K562 (cell line): Measurements from ENCODE around the gene CNR2. TPM values are rescaled to one million over a fixed set of nuclear protein-coding genes. Genes with fewer than 3 reads are reported as not detected.

Experiments
- ATAC-seq: fragments of 200-7000 bp; cut with Tn5 transposase; 3 replicates; pipeline ENCODE4 v1.9.1; 2020; ENCODE audit warnings: moderate library complexity
- BruUV-seq: library from RNA; stranded (reverse); fragments of 400-500 nt; replicated peaks from 2 replicates; lab custom pipeline; 2021; lab: Mats Ljungman, UMichigan
- CTCF ChIA-PET: fragments of 300-600 bp; formaldehyde crosslinking; extraction: SDS; loops from one replicate; lab custom pipeline; 2021; ENCODE audit warnings: low intra/inter-chr PET ratio; lab: Yijun Ruan, JAX
- POLR2A ChIA-PET: fragments of 300-600, 350-650 bp; sonication (Branson Sonifier 250); formaldehyde crosslinking; extraction: SDS; loops from one replicate; lab custom pipeline; 2021; ENCODE audit warnings: antibody characterized with exemption, inconsistent platforms; lab: Yijun Ruan, JAX
- DNase-seq, 4 experiments: peaks; one replicate each; pipeline versions ENCODE4 v3.0.0 to v3.0.0-alpha.2; 2011 to 2018; ENCODE audit warnings: low spot score in 3 of 4, mixed read lengths in 3 of 4; ENCODE audit errors: extremely low read depth in 1 of 4
- FAIRE-seq: peaks from 2 replicates; lab custom pipeline; 2011; peaks lifted over from hg19 to GRCh38; lab: Jason Lieb, UNC
- H2AFZ ChIP-seq: 2 replicates; pipeline ENCODE4 v1.6.0; 2011; ENCODE audit warnings: low read depth, low read length, control low read depth, inconsistent platforms
- H3K27ac ChIP-seq: fragments of 200-600 bp; 3 replicates; pipeline ENCODE4 v1.8.0; 2011; ENCODE audit warnings: low read depth, mild to moderate bottlenecking, control low read depth, inconsistent platforms, low read length, moderate library complexity, mixed read lengths; ENCODE audit errors: extremely low read depth
- H3K27me3 ChIP-seq, 2 experiments: fragments of 300-600 bp in 1 of 2; 2 replicates in 1 of 2; 3 replicates in 1 of 2; pipeline versions ENCODE4 v1.6.0 to v1.8.0; 2011; ENCODE audit warnings: inconsistent platforms in 2 of 2, low read length in 2 of 2, mild to moderate bottlenecking in 1 of 2, mixed read lengths in 1 of 2, moderate library complexity in 1 of 2; ENCODE audit not compliant: control insufficient read depth in 2 of 2, insufficient read depth in 2 of 2
- H3K36me3 ChIP-seq: fragments of 300-600 bp; 3 replicates; pipeline ENCODE4 v1.8.0; 2011; ENCODE audit warnings: mild to moderate bottlenecking, low read length, inconsistent platforms; ENCODE audit not compliant: control insufficient read depth, insufficient read depth
- H3K4me1 ChIP-seq, 2 experiments: fragments of 200-600 bp in 1 of 2; replicated peaks in 1 of 2; 2 replicates in 1 of 2; 3 replicates in 1 of 2; pipeline versions ENCODE4 v1.5.1 to v1.8.0; 2011; ENCODE audit warnings: inconsistent platforms in 2 of 2, low read length in 2 of 2, mild to moderate bottlenecking in 1 of 2, mixed read lengths in 1 of 2, moderate library complexity in 1 of 2; ENCODE audit not compliant: control insufficient read depth in 2 of 2, insufficient read depth in 2 of 2
- H3K4me2 ChIP-seq: 2 replicates; pipeline ENCODE4 v1.6.1; 2011; ENCODE audit warnings: low read length, control low read depth, inconsistent platforms, mixed read lengths; ENCODE audit not compliant: insufficient read depth
- H3K4me3 ChIP-seq: fragments of 200-600 bp; sonication (generic), shearing (Covaris generic); 2 replicates; pipeline ENCODE4 v1.5.1; 2016; ENCODE audit warnings: control low read depth, inconsistent platforms
- H3K79me2 ChIP-seq: fragments of 200-600 bp; 3 replicates; pipeline ENCODE4 v1.8.0; 2011; ENCODE audit warnings: low read length, inconsistent platforms; ENCODE audit not compliant: control insufficient read depth, insufficient read depth
- H3K9ac ChIP-seq, 2 experiments: 2 replicates each; pipeline versions ENCODE4 v1.6.0 to v1.6.1; 2011; ENCODE audit warnings: low read depth in 2 of 2, low read length in 2 of 2, control low read depth in 1 of 2, inconsistent platforms in 1 of 2, mild to moderate bottlenecking in 1 of 2, mixed read lengths in 1 of 2; ENCODE audit not compliant: insufficient read depth in 1 of 2
- H3K9me1 ChIP-seq: one replicate; pipeline ENCODE4 v1.6.0; 2011; ENCODE audit warnings: inconsistent platforms, mild to moderate bottlenecking, low read length, moderate library complexity; ENCODE audit not compliant: control insufficient read depth, insufficient read depth
- H3K9me3 ChIP-seq: replicated peaks from 2 replicates; pipeline ENCODE4 v1.5.1; 2011; ENCODE audit warnings: low read depth, low read length, inconsistent platforms; ENCODE audit not compliant: control insufficient read depth, insufficient read depth
- H4K20me1 ChIP-seq: replicated peaks from 2 replicates; pipeline ENCODE4 v1.6.1; 2011; ENCODE audit warnings: low read length, inconsistent platforms, mixed read lengths; ENCODE audit not compliant: control insufficient read depth, insufficient read depth
- DPF2 ChIP-seq: fragments of 450-650 bp; IDR thresholded peaks from 2 replicates; pipeline ENCODE4 v1.6.1; 2016
- EZH2 ChIP-seq: IDR thresholded peaks from 2 replicates; pipeline ENCODE4 v1.6.1; 2012; ENCODE audit warnings: low read depth, mild to moderate bottlenecking, inconsistent platforms, low read length, borderline replicate concordance
- NFIC ChIP-seq: fragments of 450-650 bp; IDR thresholded peaks from 2 replicates; pipeline ENCODE4 v1.6.1; 2017; ENCODE audit warnings: mild to moderate bottlenecking, inconsistent platforms
- UBTF ChIP-seq, 2 experiments: IDR thresholded peaks; 2 replicates each; pipeline ENCODE4 v1.6.1; 2012; ENCODE audit warnings: improper control_type of control experiment in 2 of 2, low read depth in 2 of 2, low read length in 2 of 2, borderline replicate concordance in 1 of 2
- ZNF551 ChIP-seq: fragments of 250-450 bp; sonication (Bioruptor Pico); IDR thresholded peaks from 2 replicates; pipeline ENCODE4 v1.5.0; 2021; ENCODE audit warnings: mild to moderate bottlenecking, moderate library complexity
- WGBS: fragments of 100-300 bp; shearing (Covaris generic); methylation state at CpG from one replicate; pipeline ENCODE4 v1.1.6; 2016; ENCODE audit warnings: low coverage, mixed read lengths; ENCODE audit not compliant: insufficient coverage; ENCODE audit errors: missing lambda C conversion rate; 5-methylcytosine and 5-hydroxymethylcytosine counted together
- in situ Hi-C: fragments of 300-500 bp; cut with MboI; formaldehyde crosslinking; loops from 4 replicates; pipeline ENCODE4 v1.15.0; 2018; ENCODE audit warnings: inconsistent platforms, mixed read lengths
- intact Hi-C: fragments of 100-400 bp; cut with micrococcal nuclease; formaldehyde crosslinking; loops from 2 replicates; pipeline ENCODE4 v1.14.2; 2022
- polyA plus RNA-seq, 8 experiments: library from polyadenylated mRNA; depleted of rRNA in 4 of 8; stranded (reverse) in 5 of 8; unstranded in 3 of 8; fragments of >200 nt; fragmentation: Nextera tagmentation in 2 of 8; fragmentation: Illumina TruSeq in 1 of 8; extraction: Ambion mirVana in 2 of 8; extraction: Trizol in 1 of 8; gene quantifications; 2 replicates each; pipeline versions ENCODE4 v1.2.1 to v1.2.3, GENCODE V29; 2011 to 2014; ENCODE audit warnings: inconsistent platforms in 1 of 8, missing spikeins in 1 of 8
- total RNA-seq, 7 experiments: library from RNA; depleted of rRNA in 6 of 7; stranded (reverse); fragments of >200 nt in 6 of 7; fragmentation: Illumina TruSeq in 2 of 7; extraction: Trizol in 2 of 7; gene quantifications; 2 replicates each; pipeline versions ENCODE4 v1.2.1 to v1.2.3, GENCODE V29; 2011 to 2021; ENCODE audit warnings: low replicate concordance in 1 of 7

CNR2 gene
- total and polyA plus RNA-seq, 9 of the 15 experiments (the other 6 are each of a cell fraction or from before 2014, with no cell fraction given): not detected

- Histone ChIP-seq H3K9ac (no peak overlapping the region), H3K9me3 (no peaks in the 10 kb centered on the region), H2AFZ (no peak overlapping the region), H3K9me1 (no peaks in the 10 kb centered on the region), H3K4me3 (no peak overlapping the region), H3K27ac (no peak overlapping the region), H3K36me3 (no peaks in the 10 kb centered on the region), H3K27me3 (peaks cover 4 to 18% of the 10 kb centered on the region in 2 experiments), H3K4me2 (no peak overlapping the region), H3K79me2 (no peaks in the 10 kb centered on the region), H3K4me1 (peaks cover 3 to 5% of the 10 kb centered on the region in 2 experiments; a peak in 3 of 5 replicates), H4K20me1 (no peaks in the 10 kb centered on the region)
- BruUV-seq: no TSS peak
- in situ Hi-C loops (no loop called here), intact Hi-C loops (no loop called here)
- TF ChIP-seq EZH2 (no peak), UBTF (IDR thresholded peaks at IDR 0.05; ENCODE audit: borderline replicate concordance in 1 of 2, low read depth in 2 of 2, low read length in 2 of 2) (no peak), ZNF551 (no peak), NFIC (no peak), DPF2 (no peak)
- FAIRE-seq (no peak), ATAC-seq (no peak), DNase-seq (no peak)
- POLR2A ChIA-PET: interaction anchor here (0.6 to 1.4 kb wide), 4 partner anchors 11 to 564 kb away, joined by 3 to 5 read pairs (median 3); partner anchors contain the start of gene PITHD1
- 27% methylated on average over 4 of the region's 4 CpGs for WGBS
- CTCF ChIA-PET: interaction anchor here (0.6 kb wide), 1 partner anchor 20 kb away, joined by 3 read pairs; no protein-coding TSS in a partner anchor
These were observed 17.2 kb downstream of the CNR2 start for GRCh38 chr1:23895993-23896392.
